Coronary artery (tissue), 2 donors: ENCODE data around the gene JCHAIN.
A peak's percentile ranks its signal among the peaks of the same experiment; 100 is the strongest.

Source experiments
- DNase-seq: peaks from one replicate; pipeline ENCODE4 v3.0.0-alpha.2; 2017; ENCODE audit warnings: low spot score
- H3K27ac ChIP-seq, 2 donors: fragments of 200-600 bp; sonication (generic); one replicate each; pipeline ENCODE4 v1.5.1; 2016 to 2019
- H3K4me3 ChIP-seq: fragments of 200-600 bp; sonication (generic); 2 replicates; pipeline ENCODE4 v1.5.1; 2016; ENCODE audit warnings: mild to moderate bottlenecking, moderate library complexity
- TF ChIP-seq, protein P1 (sequence below): fragments of 200-600 bp; sonication (generic); IDR thresholded peaks from one replicate; pipeline ENCODE4 v1.5.1; 2019; ENCODE audit warnings: antibody characterized with exemption

Gene JCHAIN

DNA sequence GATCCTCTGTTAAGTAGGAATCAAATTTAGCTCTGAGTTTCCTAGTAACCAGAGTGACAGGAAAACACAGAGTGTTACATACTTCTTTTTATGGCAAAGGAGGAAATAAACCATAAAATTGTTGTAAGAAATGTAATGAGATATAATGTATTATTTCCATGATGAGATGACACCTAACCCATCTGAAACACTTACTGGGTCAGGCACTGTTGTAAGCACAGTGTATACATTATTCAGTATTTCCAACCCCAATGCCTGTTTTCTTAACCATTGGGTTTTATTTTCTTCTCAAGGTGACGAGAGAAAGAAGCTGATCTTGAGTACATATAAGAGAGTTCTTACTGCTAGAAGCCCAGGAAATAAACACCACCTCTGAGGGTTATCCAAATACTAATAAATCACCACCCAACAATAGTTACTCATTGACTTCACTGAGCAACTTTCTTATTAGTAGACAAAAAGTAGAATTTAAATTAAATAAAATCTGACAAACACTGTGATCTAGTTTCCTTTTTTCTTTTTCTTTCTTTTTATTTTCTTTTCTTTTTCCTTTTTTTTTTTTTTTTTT lies 42.0 kb downstream of the JCHAIN start:
- DNase-seq, result no peak
- TF ChIP-seq, protein P1, sequence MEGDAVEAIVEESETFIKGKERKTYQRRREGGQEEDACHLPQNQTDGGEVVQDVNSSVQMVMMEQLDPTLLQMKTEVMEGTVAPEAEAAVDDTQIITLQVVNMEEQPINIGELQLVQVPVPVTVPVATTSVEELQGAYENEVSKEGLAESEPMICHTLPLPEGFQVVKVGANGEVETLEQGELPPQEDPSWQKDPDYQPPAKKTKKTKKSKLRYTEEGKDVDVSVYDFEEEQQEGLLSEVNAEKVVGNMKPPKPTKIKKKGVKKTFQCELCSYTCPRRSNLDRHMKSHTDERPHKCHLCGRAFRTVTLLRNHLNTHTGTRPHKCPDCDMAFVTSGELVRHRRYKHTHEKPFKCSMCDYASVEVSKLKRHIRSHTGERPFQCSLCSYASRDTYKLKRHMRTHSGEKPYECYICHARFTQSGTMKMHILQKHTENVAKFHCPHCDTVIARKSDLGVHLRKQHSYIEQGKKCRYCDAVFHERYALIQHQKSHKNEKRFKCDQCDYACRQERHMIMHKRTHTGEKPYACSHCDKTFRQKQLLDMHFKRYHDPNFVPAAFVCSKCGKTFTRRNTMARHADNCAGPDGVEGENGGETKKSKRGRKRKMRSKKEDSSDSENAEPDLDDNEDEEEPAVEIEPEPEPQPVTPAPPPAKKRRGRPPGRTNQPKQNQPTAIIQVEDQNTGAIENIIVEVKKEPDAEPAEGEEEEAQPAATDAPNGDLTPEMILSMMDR, result no peak
- Histone ChIP-seq H3K27ac (no peak overlapping the region), H3K4me3 (no peak overlapping the region)

DNA sequence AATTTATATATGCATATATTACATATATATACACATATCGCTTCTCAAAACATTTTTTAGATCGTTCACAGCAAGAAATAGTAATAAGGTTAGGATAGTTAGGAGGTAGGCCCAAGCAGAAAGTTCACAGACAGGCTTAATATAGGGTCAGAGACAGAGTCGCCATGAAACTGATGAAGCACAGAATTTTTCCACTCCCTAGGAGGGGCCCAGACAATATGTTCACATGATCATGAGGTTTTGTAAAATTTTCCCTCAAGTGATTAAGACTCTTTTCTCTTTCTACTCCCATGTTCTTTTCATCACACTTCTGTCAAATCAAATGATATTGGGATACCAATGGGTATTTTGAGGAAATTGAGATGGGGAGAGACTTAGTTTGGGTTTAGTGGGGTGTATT lies 43.0 kb downstream of the JCHAIN start:
- TF ChIP-seq, protein P1, result no peak
- Histone ChIP-seq H3K27ac (no peak overlapping the region), H3K4me3 (no peak overlapping the region)
- no peak for DNase-seq

DNA sequence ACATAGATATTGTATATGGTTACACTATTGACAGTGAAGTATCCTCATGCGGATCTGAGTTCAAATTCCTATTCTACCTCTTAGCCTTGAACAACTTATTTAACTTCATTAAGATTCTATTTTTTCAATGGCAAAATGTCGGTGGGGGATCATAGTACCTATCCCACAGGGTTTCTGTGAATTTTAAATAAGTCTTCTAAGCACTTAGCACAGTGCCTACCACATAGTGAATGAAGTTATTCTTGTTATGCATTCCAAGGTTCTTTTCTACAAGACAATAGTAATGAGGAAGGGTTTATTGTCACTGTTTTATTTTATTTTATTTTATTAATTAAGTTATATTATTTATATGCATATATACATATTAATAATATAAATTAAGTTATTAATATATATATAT lies 46.5 kb downstream of the JCHAIN start:
- H3K27ac ChIP-seq, result no peak overlapping the region
- TF ChIP-seq, protein P1, result no peak
- no peak for DNase-seq
- H3K4me3 ChIP-seq, result no peak overlapping the region

DNA sequence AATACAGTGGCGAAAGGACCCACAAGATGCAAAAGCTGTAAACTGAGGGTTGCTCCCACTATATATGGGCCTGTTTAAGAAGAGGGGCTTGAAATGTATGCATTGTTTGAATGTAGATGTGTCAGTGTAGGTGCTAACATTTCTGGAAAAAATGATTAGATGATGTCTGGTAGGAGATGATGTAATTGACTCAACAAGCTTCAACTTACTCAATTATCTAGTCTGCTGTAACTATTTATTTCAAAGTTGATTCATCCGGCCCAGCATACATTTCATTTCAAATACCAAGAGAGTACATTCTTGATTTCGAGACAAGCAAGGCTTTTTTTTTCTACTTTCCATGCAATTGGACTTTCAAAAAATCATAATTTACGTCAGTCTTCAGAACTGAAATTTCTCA lies 47.0 kb downstream of the JCHAIN start:
- no peak overlapping the region for H3K27ac ChIP-seq
- no peak overlapping the region for H3K4me3 ChIP-seq
- TF ChIP-seq, protein P1, result no peak
- DNase-seq, result no peak

DNA sequence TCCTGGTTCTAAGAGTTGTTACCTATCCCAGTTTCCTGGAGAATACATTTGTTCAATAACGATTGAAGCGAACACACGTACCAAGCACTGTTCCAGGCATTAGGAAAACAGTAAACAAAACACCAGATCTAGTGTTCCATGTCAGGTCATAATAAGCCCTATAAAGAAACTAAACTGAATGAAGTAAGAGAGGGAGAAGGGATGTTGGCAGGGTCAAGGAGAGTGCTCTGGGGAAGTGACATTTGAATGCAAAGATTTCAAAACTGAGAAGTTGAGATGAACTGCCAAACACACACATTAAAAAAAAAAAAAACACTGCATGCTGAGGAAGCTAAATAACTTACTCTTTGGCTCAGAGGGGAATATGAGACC lies 52.1 kb downstream of the JCHAIN start:
- TF ChIP-seq, protein P1, result no peak
- no peak for DNase-seq
- peak overlapping the region; percentile 59 for H3K4me3 ChIP-seq
- no peak overlapping the region for H3K27ac ChIP-seq

DNA sequence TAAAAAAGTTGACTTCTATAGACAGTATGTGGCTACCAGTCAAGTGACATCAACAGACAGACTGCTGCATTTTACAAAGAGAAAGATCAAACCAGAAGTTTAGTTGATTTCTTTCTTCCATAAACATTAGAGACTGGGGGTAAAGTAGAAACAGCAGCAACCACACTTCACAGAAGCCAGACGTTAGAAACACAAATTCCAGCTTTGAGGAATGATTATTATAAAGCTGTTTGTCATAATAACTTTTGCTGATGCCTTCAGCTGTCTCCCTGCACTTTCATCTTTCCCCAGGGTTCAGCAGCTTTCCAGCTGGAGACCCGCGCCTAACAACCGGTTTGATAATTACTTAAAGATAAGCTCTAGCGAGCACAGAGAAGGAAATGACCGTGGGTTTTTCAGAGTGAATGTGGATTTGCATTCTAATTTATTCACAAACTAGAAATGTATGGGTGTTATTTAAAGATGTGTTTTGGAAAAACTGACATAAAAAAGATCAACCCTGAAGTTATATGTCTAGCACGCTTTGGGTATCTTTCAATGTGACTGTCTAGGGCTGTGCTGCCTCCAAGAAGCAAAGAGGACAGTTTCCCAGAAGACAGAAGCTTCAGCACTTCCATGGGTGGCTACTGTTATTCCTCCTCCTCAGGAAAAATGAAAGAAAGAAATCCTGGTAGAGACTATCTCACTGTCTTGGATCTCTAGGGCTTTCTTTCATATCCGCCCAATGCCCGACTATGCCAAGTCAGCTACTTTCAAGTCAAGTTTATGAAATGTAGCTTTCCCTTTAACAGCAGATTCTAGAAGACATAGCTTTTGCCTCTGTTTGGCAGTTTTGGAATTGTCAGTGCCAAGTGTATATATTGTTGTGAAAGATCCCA lies 52.8 kb downstream of the JCHAIN start:
- no peak for DNase-seq
- H3K4me3 ChIP-seq, result peak overlapping the region; percentile 59
- TF ChIP-seq, protein P1, result no peak
- no peak overlapping the region for H3K27ac ChIP-seq

DNA sequence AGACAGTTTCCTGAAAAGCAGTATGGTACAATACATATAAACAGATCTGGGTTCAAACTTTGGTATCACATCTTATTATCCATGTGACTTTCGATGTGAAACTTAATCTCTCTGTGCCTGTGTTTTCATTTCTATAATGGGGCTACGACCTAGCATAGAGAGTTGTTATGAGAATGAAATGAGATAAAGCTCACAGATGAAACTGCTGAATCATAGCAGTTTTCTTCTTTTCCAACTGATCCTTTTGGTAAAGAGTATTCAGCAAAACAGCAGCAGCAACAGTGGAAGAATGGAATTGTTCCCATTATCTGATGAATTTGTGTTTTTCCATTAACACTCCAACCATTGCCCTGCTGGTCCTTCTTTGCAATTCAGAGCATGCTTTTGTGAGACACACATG lies 58.0 kb downstream of the JCHAIN start:
- no peak for DNase-seq
- H3K27ac ChIP-seq, result no peak overlapping the region
- H3K4me3 ChIP-seq, result no peak overlapping the region
- TF ChIP-seq, protein P1, result no peak
